ENCODE measurements around the gene PELI1. TPM values are rescaled to one million over a fixed set of nuclear protein-coding genes. Genes with fewer than 3 reads are reported as not detected.

PELI1 gene
- polyA plus RNA-seq, 1 donor from 2014 or later: 34.9 TPM

GRCh38 chr2:64056021-64056420 lies 88.2 kb downstream of the PELI1 start:
- no peaks in the 10 kb centered on the region for H3K27me3 ChIP-seq (ENCODE audit: insufficient read depth, low read depth, low read length)
- no peak for TF ChIP-seq MXI1 (conservative IDR thresholded peaks at IDR 0.05; ENCODE audit: poor library complexity, severe bottlenecking)
- no peak for TF ChIP-seq RAD21 (conservative IDR thresholded peaks at IDR 0.05)
- TF ChIP-seq EP300 (conservative IDR thresholded peaks at IDR 0.05; ENCODE audit: poor library complexity, severe bottlenecking): no peak
- no peak for TF ChIP-seq TAF1 (IDR thresholded peaks at IDR 0.05; ENCODE audit: low read depth)
- TF ChIP-seq, protein P1, sequence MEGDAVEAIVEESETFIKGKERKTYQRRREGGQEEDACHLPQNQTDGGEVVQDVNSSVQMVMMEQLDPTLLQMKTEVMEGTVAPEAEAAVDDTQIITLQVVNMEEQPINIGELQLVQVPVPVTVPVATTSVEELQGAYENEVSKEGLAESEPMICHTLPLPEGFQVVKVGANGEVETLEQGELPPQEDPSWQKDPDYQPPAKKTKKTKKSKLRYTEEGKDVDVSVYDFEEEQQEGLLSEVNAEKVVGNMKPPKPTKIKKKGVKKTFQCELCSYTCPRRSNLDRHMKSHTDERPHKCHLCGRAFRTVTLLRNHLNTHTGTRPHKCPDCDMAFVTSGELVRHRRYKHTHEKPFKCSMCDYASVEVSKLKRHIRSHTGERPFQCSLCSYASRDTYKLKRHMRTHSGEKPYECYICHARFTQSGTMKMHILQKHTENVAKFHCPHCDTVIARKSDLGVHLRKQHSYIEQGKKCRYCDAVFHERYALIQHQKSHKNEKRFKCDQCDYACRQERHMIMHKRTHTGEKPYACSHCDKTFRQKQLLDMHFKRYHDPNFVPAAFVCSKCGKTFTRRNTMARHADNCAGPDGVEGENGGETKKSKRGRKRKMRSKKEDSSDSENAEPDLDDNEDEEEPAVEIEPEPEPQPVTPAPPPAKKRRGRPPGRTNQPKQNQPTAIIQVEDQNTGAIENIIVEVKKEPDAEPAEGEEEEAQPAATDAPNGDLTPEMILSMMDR (IDR thresholded peaks at IDR 0.05; ENCODE audit: poor library complexity, severe bottlenecking): no peak
- TF ChIP-seq EZH2 (IDR thresholded peaks at IDR 0.05; ENCODE audit: borderline replicate concordance, insufficient read depth, low read length, poor library complexity, severe bottlenecking): no peak
- TF ChIP-seq, protein P2, sequence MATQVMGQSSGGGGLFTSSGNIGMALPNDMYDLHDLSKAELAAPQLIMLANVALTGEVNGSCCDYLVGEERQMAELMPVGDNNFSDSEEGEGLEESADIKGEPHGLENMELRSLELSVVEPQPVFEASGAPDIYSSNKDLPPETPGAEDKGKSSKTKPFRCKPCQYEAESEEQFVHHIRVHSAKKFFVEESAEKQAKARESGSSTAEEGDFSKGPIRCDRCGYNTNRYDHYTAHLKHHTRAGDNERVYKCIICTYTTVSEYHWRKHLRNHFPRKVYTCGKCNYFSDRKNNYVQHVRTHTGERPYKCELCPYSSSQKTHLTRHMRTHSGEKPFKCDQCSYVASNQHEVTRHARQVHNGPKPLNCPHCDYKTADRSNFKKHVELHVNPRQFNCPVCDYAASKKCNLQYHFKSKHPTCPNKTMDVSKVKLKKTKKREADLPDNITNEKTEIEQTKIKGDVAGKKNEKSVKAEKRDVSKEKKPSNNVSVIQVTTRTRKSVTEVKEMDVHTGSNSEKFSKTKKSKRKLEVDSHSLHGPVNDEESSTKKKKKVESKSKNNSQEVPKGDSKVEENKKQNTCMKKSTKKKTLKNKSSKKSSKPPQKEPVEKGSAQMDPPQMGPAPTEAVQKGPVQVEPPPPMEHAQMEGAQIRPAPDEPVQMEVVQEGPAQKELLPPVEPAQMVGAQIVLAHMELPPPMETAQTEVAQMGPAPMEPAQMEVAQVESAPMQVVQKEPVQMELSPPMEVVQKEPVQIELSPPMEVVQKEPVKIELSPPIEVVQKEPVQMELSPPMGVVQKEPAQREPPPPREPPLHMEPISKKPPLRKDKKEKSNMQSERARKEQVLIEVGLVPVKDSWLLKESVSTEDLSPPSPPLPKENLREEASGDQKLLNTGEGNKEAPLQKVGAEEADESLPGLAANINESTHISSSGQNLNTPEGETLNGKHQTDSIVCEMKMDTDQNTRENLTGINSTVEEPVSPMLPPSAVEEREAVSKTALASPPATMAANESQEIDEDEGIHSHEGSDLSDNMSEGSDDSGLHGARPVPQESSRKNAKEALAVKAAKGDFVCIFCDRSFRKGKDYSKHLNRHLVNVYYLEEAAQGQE (IDR thresholded peaks at IDR 0.05; ENCODE audit: borderline replicate concordance): no peak
- no peak for TF ChIP-seq SMC3 (conservative IDR thresholded peaks at IDR 0.05; ENCODE audit: poor library complexity)
- TF ChIP-seq POLR2AphosphoS5 (IDR thresholded peaks at IDR 0.05): no peak
- no peak overlapping the region for H3K4me2 ChIP-seq (ENCODE audit: low read length)
- H3K27ac ChIP-seq (ENCODE audit: low read length): no peak overlapping the region
- H3F3A ChIP-seq (ENCODE audit: insufficient read depth, low read length, poor library complexity, severe bottlenecking): no peaks in the 10 kb centered on the region
- no peaks in the 10 kb centered on the region for H3K9me2 ChIP-seq (ENCODE audit: insufficient read depth, low read length)
- no peaks in the 10 kb centered on the region for H3K9me3 ChIP-seq (ENCODE audit: low read length)
- no peak overlapping the region for H2AFZ ChIP-seq (ENCODE audit: low read depth, low read length)
- no peak overlapping the region for H3K9ac ChIP-seq (ENCODE audit: low read length)
- no peaks in the 10 kb centered on the region for H4K20me1 ChIP-seq (ENCODE audit: insufficient read depth)
- no peak overlapping the region for H3K4me3 ChIP-seq (ENCODE audit: low read length)
- H3K36me3 ChIP-seq (ENCODE audit: insufficient read depth, low read length): no peaks in the 10 kb centered on the region
- no peaks in the 10 kb centered on the region for H3K79me2 ChIP-seq (replicated peaks; ENCODE audit: insufficient read depth, low read length)

- no peak overlapping the region for H3K9ac ChIP-seq (ENCODE audit: low read length)
- H3K79me2 ChIP-seq (replicated peaks; ENCODE audit: insufficient read depth, low read length): no peaks in the 10 kb centered on the region
- H3K27ac ChIP-seq (ENCODE audit: low read length): no peak overlapping the region
- no peak overlapping the region for H3K4me2 ChIP-seq (ENCODE audit: low read length)
- TF ChIP-seq EZH2 (IDR thresholded peaks at IDR 0.05; ENCODE audit: borderline replicate concordance, insufficient read depth, low read length, poor library complexity, severe bottlenecking) (no peak), SMC3 (conservative IDR thresholded peaks at IDR 0.05; ENCODE audit: poor library complexity) (no peak)
- TF ChIP-seq, protein P2 (IDR thresholded peaks at IDR 0.05; ENCODE audit: borderline replicate concordance): no peak
- H4K20me1 ChIP-seq (ENCODE audit: insufficient read depth): no peaks in the 10 kb centered on the region
- no peaks in the 10 kb centered on the region for H3K27me3 ChIP-seq (ENCODE audit: insufficient read depth, low read depth, low read length)
- no peaks in the 10 kb centered on the region for H3K36me3 ChIP-seq (ENCODE audit: insufficient read depth, low read length)
- H3K9me3 ChIP-seq (ENCODE audit: low read length): no peaks in the 10 kb centered on the region
- no peak overlapping the region for H3K4me3 ChIP-seq (ENCODE audit: low read length)
- H2AFZ ChIP-seq (ENCODE audit: low read depth, low read length): no peak overlapping the region
- H3K9me2 ChIP-seq (ENCODE audit: insufficient read depth, low read length): no peaks in the 10 kb centered on the region
- H3F3A ChIP-seq (ENCODE audit: insufficient read depth, low read length, poor library complexity, severe bottlenecking): no peaks in the 10 kb centered on the region
Measured at GRCh38 chr2:64054161-64054915, 89.9 kb downstream of the PELI1 start.

All from neural cell (in vitro differentiated cells).